HG02588 (cell line): ENCODE measurements around the gene DKKL1.

Experiments
- ATAC-seq: cut with Tn5 transposase; IDR thresholded peaks from one replicate; pipeline ENCODE4 v1.9.1; 2021; ENCODE audit warnings: mild to moderate bottlenecking, moderate library complexity; ENCODE audit not compliant: unreplicated experiment

The DKKL1 gene

DNA sequence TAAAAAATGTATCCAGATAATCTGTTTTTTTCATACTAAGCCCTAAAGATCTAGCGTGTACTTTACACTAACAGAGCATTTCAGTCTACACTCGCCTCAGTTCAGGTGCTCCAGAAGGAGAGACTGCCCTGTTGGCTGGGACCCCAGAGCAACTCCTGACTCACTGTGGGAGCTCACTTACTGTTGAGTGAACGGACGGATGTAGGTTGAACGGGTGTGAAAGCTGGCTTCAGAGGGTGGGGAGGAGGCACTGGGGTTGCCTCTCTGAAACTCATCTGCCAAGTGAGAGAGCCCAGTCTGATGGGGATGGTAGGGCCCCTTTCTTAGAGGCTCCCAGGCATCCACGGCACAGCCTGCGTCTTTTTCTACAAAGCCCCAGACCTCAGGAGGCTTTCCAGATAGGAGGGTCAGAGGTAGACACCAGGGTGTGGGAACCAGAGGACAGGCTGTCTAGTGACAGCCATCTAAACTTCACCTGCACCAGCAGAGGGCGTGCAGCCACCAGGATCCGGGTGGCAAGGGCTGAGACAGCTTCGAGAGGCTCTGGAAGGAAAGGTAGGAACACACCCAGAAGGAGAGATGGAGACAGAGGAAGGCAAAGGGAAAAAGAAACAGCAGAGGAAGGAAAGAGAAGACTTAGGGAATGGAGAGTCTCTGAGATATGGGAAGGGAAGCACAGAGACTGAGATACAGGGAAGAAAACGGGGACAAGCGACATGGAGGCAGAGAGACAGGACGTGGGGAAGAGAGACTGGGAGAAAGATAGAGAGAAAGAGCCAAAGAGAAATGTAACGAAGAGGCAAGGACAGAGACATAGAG is 28.1 kb downstream of the DKKL1 start:
- ATAC-seq: no peak

DNA sequence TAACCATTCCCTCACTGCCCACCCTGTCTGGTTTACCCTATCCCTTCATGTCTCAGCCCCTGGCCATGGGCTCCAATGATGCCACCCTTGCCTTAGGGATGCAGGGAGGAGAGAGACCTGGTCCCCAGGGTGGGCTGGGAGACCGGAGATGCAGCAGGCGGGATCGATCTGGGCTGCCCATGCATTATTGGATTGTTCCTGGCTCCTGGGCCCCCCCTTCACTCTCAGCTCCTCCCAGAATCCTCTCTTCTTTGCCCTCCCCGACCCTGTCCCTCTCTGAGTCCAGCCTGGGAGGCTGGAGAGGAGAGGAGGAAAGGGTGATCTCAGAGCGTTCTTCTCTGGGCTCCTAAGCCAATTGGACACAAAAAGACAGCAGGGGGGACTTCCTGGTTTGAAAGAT is 30.2 kb downstream of the DKKL1 start:
- no peak for ATAC-seq

DNA sequence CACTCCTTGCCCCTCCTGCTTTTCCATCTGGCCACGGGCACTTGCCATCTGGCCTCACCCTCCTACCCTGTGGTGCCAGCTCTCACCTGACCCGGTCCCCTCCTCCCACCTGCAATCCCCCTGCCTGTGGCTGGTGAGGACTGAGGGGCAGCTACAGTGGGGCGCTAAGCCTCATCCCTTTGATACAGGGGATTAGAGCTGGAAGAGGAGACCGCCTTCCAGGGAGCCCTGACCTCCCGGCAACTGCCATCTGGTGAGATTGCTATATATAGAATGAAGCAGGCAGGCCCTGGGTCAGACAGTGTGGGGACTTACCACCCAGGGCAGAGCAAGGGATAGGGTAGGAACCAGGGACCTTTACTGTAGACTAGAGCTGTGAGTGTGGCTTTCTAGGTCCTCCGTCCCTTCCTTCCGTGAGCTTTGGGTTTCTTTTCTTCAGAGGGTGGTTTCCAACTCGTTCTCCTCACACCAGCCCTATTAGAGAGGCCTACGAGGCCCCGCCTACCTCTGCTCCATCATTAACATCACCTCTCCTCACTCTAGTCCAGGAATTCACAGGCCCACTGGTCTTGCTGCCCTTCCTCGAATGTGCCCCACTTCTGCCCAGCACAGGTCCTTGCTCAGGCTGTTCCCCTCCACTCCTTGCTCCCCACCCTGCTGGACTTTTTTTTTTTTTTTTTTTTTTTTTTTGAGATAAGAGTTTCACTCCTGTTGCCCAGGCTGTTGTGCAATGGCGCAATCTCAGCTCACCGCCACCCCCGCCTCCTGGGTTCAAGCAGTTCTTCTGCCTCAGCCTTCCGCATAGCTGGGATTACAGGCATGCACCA is 32.1 kb downstream of the DKKL1 start:
- ATAC-seq: no peak

DNA sequence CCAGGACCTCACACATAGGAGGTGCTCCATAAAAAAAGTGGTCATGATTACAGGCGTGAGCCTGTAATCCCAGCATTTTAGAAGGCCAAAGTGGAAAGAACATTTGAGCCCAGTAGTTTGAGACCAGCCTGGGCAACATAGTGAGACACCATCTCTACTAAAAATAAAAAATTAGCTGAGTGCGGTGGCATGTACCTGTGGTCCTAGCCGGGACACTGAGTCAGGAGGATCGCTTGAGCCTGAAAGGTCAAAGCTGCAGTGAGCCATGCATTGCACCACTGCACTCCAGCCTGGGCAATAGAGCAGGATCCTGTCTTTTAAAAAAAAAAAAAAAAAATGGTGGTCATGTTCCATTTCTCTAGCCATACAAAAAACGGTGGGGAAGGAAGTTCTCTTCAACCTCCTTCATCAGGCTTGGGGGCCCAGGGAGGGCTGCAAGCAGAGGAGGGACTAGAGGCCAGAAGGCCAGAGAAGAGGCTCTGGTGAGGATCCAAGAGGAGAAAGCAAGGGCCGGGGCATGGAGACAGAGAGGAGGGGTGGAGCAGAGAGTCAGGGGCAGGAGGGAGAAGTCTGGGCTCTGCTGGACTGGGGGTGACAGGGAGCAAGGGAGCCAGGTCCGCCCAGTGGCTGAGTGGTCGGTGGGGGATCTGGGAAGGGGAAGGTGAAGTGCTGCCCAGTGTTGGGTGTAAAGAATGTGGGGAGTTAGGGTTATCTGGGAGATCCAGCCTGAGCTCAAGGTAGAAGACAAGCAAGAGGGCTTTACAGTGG is 33.2 kb downstream of the DKKL1 start:
- ATAC-seq: no peak

DNA sequence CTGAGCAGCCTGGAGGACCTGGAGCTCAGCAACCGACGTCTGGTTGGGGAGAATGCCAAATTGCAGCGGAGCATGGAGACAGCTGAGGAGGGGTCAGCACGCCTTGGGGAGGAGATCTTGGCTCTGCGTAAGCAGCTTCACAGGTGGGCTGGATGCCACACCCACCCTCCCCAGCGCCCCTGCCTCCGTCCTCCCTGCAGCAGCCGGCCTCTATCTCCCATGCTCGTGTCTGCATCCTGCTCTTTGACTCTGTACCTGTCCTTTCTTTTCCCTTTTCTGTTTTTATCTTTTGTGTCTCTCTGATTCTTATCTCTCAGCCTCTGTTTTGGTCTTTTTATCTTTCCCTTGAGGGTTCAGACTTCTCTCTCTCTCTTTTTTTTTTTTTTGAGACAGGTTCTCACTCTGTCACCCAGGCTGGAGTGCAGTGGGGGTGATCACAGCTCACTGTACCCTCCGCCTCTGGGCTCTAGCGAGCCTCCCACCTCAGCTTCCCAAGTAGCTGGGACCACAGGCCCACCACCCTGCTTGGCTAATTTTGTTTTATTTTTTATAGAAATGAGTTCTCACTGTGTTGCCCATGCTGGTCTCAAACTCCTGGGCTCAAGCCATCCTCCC is 34.4 kb downstream of the DKKL1 start:
- no peak for ATAC-seq

DNA sequence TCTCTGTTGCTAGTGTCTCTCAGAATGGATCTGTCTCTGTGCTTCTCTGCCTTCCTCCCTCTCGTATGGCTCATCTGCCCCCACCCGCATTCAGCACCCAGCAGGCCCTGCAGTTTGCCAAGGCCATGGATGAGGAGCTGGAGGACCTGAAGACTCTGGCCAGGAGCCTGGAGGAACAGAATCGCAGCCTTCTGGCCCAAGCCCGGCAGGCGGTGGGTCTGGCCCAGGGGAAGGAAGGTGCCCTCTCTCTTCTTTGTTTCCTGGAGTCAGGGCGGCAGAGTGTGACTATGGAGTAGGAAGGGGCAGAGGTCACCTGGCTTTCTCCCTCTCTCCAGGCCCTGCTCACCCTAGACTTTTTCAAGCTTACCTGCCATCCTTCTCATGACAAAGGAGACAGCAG is 35.3 kb downstream of the DKKL1 start:
- ATAC-seq: no peak

DNA sequence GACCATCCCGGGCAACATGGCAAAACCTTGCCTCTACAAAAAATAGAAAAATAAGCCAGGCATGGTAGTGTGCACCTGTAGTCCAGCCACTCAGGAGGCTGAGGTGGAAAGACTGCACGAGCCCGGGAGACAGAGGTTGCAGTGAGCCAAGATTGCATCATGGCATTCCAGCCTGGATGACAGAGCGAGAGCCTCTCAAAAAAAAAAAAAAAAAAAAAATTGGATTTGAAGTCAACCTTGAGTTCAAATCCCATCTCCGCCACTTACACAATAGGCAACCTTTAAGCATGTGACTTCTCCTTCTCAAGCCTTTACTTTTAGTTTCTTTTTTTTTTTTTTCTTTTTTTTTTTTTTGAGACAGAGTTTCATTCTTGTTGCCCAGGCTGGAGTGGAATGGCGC is 36.4 kb downstream of the DKKL1 start:
- ATAC-seq: no peak

DNA sequence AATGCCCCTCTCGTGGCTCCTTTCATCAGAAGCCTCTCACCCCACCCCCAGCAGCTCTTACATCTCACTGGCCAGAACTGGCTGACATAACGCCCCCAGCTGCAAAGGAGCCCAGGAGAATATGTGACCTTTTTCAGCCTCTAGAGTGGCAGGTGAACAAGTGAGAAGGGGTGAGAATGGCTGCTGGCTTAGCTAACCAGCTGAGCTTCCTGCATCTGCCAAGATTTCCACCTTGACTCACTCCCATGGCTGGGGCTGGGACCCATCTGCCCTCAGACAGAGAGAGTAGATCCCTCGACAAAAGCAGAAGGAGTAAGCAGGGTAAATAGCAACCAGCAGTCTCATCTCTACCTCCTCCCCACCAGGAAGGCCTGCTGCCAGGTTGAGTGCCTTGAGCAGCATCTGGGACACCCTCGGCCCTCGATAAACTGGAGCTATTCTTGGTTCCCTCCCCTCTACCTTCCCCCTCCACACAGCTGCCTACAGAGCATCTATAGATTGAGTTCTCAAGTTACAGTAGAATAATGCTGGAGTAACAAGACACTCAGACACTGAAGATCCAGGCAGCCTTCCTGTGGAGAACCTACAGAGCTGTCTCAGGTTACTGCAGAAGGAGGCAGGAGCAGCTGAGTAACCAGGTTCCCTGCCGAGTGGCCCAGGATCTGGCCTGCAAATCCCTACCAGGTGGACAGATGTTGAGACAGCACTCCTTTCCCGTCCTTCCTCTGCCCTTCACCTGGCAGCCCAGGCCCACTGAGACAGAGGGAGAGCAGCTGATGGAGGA is 39.9 kb downstream of the DKKL1 start:
- ATAC-seq: no peak

DNA sequence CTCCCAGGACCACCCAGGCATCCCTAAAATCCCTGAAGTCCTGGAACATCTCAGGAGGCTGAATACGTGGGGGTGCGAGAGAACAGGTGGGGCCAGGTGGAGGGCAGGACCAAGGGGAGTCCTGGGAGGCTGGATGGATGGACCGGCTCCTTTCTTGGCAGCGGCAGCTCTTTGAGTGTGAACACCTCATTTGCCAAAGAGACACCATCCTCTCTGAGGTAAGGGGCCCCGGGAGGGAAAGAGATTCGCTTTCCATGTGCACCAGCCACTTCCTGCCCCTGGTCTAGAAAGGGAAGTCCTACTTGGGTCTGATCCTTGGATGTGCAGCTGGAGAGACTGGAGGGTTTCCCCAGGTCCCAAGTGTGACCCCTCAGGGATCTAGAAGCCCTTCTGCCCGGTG is 43.4 kb downstream of the DKKL1 start:
- ATAC-seq: no peak

DNA sequence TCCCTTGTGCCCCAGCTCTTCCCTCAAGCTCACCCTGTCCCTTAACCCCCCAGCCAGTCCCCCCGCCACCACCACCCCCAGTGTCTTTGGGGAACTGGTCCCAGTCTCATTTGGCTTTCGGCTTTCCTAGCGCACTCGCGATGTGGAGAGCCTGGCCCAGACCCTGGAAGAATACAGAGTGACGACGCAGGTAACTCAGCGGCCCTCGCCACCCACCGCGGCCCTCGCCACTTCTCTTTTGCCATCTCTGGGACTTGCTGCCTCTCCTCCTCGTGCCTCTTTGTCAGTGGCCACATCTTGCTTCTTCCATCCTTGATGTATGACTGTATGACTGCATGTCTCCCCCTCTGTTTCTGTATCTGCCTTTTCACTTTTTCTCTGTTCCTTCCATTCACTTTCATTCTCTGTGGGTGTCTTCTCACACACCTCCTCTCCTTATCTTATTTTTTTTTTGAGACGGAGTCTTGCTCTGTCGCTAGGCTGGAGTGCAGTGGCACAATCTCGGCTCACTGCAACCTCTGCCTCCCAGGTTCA is 43.9 kb downstream of the DKKL1 start:
- ATAC-seq: no peak

DNA sequence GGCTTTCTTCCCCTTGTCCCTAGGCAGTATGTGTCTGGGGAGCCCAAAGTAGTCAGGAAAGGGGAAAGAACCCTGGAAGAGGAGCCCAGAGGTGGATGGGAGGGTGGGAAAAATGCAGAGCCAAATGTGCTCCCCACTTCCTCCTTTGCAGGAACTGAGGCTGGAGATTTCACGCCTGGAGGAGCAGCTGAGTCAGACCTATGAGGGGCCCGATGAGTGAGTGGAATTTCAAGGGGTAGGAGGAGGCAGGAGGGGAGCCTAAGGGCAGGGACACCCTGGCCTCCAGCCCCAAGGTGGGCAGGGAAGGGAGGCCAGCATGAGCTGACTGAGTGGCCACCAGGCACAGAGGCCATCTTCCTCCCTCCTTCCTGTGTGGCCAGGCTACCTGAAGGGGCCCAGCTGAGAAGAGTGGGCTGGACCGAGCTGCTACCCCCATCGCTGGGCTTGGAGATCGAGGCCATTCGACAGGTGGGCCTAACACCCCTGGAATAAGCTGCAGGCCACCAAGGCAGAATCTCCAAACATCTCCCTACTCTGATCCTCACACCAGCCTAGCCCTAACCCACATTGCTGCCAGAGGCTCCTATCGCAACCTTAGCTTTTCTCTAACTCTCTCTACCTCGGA is 45.3 kb downstream of the DKKL1 start:
- ATAC-seq: no peak

DNA sequence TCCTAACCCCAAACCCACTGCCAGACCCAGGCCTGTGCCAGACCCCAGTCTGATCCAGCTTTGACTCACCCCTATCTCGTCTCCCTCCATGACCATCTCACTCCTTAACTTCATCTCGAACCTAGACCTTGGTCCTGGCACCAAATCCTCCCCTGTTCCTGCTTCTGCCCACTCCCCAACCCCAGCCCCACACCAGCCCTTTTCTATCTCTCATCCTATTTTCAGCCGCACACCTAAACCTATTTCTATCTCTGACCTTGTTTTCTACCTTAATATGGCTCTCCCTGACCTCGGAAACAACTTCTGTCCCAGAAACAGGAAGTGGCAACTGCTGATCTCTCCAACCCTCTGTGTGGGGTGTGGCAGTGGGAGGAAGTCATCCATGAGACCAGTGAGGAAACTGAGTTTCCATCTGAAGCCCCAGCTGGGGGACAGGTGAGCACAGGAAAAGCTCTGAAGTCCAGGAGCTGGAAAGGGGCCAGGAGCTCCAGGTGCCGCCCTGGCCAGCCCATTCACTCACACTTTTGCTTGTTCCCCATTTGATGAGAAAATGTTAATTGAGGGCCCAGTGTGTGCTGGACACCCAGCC is 45.9 kb downstream of the DKKL1 start:
- ATAC-seq: no peak

DNA sequence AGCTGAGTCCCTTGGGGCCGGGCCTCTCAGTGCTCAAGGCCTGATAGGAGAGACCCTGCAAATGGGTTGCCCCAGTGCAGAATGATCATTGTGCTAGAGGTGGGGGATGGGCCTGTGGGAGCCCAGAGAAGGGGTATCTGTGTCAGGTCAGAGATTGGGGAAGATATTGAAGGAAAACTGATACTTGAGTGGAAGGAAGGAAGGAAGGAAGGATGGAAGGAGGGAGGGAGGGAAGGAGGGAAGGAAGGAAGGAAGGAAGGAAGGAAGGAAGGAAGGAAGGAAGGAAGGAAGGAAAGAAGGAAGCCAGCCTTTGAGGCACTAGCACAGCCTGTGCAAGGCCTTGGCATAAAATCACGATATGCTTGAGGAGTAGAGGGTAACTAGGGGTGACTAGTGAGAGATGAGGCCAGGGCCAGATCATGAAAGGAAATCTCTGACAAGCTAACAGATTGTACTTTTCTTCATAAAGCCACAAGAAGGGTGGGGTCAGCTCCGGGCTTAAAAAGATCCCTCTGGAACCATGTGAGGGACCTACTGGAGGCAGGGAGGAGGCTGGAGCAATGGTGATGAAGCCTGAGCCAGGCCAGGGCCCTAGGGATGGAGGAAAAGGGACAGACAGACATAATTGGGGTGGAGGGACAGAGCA is 48.1 kb downstream of the DKKL1 start:
- ATAC-seq: no peak

DNA sequence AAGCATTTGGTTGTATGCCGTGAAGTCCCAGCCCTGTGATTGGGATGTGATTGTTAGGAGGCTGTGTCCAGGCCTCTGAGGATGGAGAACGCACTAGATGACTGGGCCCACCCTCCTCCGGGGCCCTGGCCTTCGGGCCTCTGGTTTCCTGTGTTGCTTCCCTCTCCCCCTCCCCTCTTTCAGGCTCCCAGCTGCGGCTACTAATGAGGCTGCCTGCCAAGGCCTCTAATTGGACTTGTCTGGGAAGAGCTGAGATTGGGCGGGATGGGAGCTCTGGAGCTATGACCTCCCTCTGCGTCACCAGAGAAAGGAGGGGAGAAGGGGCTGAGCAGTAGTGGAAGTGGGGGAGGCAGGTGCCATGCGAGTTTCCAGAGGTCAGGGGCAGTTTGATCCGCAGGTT is 49.7 kb downstream of the DKKL1 start:
- no peak for ATAC-seq

DNA sequence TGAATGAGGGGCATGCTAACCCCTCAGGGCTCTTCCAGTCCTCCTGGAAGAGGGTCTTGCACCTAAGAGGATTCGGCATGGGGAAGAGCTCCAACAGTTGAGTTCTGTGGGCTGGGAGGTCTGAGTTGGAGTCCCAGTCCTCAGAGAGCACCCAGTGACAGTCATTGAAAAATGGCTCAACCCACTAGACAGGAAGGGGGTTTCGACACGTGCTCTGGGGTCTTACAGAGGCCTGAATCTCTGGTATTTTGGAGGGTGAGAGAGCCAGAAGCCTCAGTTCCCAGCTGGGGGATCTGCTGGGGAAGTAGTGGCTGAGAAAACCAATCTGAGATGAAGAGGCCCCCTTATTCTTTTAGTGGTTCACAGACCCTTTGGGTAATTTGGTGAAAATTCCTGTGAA is 50.6 kb downstream of the DKKL1 start:
- no peak for ATAC-seq

DNA sequence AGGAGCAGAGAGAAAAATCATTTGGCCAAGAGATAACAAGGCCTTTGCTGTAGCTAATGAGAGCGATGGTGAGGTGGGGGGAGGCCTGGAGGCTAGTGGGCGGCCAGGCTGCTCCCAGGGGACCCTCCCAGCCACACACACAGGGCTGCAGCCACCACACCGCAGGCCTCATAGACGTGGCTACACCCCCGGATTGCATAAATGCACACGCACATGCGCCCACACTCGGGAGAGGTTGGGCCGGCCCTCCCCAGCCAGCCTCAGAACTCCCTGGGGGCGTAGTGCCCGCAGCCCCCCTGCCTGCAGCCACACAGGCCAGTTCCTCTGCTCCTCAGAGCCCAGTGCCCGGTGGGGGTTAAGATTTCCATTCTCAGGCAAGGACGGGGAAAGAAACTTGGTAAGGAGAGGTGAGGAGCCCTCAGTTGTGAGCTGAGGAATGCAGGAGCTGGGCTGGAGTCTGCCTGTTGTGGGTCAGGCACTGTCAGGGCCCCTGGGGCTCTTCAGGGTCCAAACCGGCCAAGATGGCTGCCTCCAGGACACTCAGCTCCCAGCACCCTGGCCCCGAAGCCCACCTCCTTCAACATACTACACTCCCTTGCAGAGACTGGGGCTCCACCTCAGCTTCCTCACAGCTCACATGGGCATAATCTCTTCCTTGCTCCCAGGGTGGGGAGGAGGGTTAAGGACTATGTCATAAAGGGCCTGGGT is 51.6 kb downstream of the DKKL1 start:
- no peak for ATAC-seq

DNA sequence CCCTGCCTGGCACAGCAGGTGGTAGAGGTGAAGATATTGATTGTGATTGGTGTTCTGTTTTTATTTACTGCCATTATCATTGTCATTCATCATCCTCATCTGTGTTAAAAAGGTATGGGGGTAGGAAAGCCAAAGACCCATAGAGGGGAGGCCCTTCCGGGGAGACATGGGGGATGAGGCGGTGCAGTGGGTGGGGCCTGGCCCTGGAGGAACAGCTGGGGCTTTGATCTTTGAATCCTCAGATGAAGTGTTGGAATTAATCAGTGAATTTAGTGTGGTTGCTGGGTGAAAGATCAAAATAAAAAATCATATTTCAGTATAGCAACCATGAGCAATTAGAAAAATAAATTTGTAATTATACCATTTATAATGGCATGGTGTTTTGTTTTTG is 52.1 kb downstream of the DKKL1 start:
- no peak for ATAC-seq

DNA sequence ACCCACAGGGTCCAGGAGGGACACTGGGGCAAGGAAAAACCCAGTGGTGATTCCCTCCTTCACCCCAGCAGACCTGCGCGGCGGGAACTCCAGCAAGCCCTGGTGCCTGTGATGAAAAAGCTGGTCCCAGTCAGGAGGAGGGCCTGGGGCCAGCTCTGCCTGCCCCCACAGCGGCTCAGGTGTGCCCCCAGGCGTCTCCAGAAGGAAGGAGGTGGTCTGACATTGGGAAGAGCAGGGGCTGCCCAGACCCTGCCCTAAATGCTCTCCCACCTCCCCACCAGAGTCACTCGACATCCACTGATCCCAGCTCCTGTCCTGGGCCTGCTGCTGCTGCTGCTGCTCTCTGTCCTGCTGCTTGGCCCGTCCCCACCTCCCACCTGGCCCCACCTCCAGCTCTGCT is 53.4 kb downstream of the DKKL1 start:
- ATAC-seq: no peak
